ENCODE data around the gene DCAF7. TPM values are rescaled to one million over a fixed set of nuclear protein-coding genes. Genes with fewer than 3 reads are reported as not detected.

DCAF7 gene
- total RNA-seq, 4 donors from 2014 or later, result 29.2 to 42.9 (median 41.9) TPM

DNA sequence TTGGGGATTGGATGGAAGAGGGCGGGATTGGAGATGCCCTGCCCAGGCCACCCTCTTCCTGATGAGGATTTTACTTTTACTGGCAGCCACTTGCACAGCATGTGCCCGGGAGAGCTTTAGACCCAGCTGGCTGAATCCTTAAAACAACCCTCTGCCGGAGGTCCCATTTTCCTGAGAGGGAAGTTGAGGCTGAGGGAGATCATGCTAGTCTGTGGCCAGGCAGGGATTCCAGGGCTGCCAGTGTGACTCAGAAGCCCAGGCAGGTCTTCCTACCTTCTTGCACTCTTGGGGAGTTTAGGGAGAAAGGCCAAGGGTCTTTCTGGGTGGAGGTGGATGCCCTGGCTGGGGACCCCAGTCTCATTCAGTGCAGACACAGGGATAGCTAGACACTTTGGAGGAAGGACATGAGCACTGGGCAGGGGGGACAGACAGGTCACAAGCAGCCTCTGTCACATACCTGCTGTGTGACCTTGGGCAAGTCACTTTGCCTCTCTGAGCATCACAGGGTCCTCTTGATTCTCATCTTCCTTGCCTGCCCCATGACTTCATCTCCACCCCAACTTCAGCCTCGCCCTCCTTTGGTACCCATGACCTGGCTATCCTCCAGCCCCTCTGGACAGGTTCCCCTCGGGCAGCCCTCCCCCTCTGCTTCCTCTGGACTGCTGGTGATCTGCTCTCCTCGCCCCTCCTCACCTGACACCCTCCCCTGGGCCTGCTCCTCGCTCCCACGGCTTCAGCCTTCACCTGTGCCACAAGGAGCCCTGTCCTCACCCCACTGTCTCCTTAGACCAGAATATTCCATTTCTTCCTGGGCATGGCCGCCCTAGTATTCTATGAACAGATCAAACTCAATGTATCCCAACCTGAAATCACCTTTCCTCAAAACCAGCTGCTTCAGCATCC lies 11.3 kb upstream of the DCAF7 start:
- peaks cover 34% of the 10 kb centered on the region for H3K27me3 ChIP-seq
- no peaks in the 10 kb centered on the region for H3K36me3 ChIP-seq
- in situ Hi-C loops (cut with MboI; ENCODE audit: low pct_ligation_motif_present in 1 of 4, low pct_unique_long_range_greater_than_20kb in 1 of 4, low sequenced_read_pairs in 3 of 4) (no loop called here), intact Hi-C loops (cut with DNase I; ENCODE audit: low total_unique reads) (loop anchor here (10.0 kb wide), 1 partner anchor 94 kb away; the partner anchor contains the start of gene CYB561)
- 58 to 70% methylated on average over 6 to 9 of the region's 9 CpGs for WGBS, 2 donors (ENCODE audit: low coverage in 1 of 2)
- H3K9me3 ChIP-seq, result no peaks in the 10 kb centered on the region
- peak overlapping the region in 1 of 4 donors; percentile 26 for H3K4me3 ChIP-seq
- peaks cover 6 to 10% (median 8%) of the 10 kb centered on the region in 4 donors for H3K4me1 ChIP-seq
- no peak for DNase-seq
- TF ChIP-seq, protein P1, sequence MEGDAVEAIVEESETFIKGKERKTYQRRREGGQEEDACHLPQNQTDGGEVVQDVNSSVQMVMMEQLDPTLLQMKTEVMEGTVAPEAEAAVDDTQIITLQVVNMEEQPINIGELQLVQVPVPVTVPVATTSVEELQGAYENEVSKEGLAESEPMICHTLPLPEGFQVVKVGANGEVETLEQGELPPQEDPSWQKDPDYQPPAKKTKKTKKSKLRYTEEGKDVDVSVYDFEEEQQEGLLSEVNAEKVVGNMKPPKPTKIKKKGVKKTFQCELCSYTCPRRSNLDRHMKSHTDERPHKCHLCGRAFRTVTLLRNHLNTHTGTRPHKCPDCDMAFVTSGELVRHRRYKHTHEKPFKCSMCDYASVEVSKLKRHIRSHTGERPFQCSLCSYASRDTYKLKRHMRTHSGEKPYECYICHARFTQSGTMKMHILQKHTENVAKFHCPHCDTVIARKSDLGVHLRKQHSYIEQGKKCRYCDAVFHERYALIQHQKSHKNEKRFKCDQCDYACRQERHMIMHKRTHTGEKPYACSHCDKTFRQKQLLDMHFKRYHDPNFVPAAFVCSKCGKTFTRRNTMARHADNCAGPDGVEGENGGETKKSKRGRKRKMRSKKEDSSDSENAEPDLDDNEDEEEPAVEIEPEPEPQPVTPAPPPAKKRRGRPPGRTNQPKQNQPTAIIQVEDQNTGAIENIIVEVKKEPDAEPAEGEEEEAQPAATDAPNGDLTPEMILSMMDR (IDR thresholded peaks at IDR 0.05), result no peak
- TF ChIP-seq POLR2A (IDR thresholded peaks at IDR 0.05) (no peak), EP300 (IDR thresholded peaks at IDR 0.05; ENCODE audit: low read depth) (no peak), POLR2AphosphoS5 (IDR thresholded peaks at IDR 0.05) (no peak)
- H3K27ac ChIP-seq, result no peak overlapping the region

DNA sequence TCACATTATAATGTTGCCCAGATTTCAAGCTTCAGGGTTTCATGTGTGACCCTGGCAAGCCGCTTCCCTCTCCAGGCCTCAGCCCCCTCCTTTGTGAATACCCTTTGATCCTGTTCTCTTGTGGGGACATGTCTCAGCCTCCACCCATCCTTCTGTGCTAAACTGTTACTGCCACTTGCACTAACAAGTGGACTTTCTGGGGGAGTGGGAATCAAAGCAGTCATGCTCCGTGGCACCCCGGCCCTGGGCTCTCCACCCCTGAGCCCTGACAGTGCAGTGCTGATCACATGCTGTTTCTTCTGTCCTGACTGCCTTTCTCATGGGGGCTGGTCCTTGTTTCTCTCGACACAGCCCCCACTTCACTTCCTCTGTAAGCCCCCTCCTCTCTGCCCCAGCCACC lies 9.7 kb upstream of the DCAF7 start:
- peaks cover 34% of the 10 kb centered on the region for H3K27me3 ChIP-seq
- peaks cover 6 to 10% (median 8%) of the 10 kb centered on the region in 4 donors for H3K4me1 ChIP-seq
- H3K9me3 ChIP-seq, result no peaks in the 10 kb centered on the region
- in situ Hi-C loops (cut with MboI; ENCODE audit: low pct_ligation_motif_present in 1 of 4, low pct_unique_long_range_greater_than_20kb in 1 of 4, low sequenced_read_pairs in 3 of 4), result no loop called here
- DNase-seq, result no peak
- TF ChIP-seq, protein P1 (IDR thresholded peaks at IDR 0.05), result no peak
- TF ChIP-seq POLR2A (IDR thresholded peaks at IDR 0.05) (no peak), EP300 (IDR thresholded peaks at IDR 0.05; ENCODE audit: low read depth) (no peak), POLR2AphosphoS5 (IDR thresholded peaks at IDR 0.05) (no peak)
- no peak overlapping the region for H3K27ac ChIP-seq
- no peak overlapping the region for H3K4me3 ChIP-seq
- no peaks in the 10 kb centered on the region for H3K36me3 ChIP-seq
- intact Hi-C loops (cut with DNase I; ENCODE audit: low total_unique reads), result no loop called here
- WGBS, 2 donors (ENCODE audit: low coverage in 1 of 2), result 60 to 76% methylated on average over 1 to 4 of the region's 4 CpGs

DNA sequence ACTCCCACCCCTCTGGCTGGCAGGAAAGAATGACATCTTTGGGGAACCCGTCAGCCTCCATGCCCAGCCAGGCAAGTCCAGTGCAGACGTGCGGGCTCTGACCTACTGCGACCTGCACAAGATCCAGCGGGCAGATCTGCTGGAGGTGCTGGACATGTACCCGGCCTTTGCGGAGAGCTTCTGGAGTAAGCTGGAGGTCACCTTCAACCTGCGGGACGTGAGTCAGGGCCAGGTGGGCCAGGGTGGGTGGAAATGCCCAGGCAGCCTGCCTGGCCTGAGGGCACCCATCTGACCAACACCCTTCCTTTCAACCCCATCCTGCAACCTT lies 8.1 kb upstream of the DCAF7 start:
- no peak for DNase-seq
- no peak overlapping the region for H3K4me3 ChIP-seq
- no peak for TF ChIP-seq POLR2AphosphoS5 (IDR thresholded peaks at IDR 0.05)
- no peak for TF ChIP-seq POLR2A (IDR thresholded peaks at IDR 0.05)
- intact Hi-C loops (cut with DNase I; ENCODE audit: low total_unique reads) (no loop called here), in situ Hi-C loops (cut with MboI; ENCODE audit: low pct_ligation_motif_present in 1 of 4, low pct_unique_long_range_greater_than_20kb in 1 of 4, low sequenced_read_pairs in 3 of 4) (no loop called here)
- peaks cover 30% of the 10 kb centered on the region for H3K27me3 ChIP-seq
- 86 to 96% methylated on average over 4 to 9 of the region's 9 CpGs for WGBS, 2 donors (ENCODE audit: low coverage in 1 of 2)
- H3K9me3 ChIP-seq, result no peaks in the 10 kb centered on the region
- peaks cover 6 to 10% (median 8%) of the 10 kb centered on the region in 4 donors for H3K4me1 ChIP-seq
- H3K36me3 ChIP-seq, result no peaks in the 10 kb centered on the region
- no peak overlapping the region for H3K27ac ChIP-seq

DNA sequence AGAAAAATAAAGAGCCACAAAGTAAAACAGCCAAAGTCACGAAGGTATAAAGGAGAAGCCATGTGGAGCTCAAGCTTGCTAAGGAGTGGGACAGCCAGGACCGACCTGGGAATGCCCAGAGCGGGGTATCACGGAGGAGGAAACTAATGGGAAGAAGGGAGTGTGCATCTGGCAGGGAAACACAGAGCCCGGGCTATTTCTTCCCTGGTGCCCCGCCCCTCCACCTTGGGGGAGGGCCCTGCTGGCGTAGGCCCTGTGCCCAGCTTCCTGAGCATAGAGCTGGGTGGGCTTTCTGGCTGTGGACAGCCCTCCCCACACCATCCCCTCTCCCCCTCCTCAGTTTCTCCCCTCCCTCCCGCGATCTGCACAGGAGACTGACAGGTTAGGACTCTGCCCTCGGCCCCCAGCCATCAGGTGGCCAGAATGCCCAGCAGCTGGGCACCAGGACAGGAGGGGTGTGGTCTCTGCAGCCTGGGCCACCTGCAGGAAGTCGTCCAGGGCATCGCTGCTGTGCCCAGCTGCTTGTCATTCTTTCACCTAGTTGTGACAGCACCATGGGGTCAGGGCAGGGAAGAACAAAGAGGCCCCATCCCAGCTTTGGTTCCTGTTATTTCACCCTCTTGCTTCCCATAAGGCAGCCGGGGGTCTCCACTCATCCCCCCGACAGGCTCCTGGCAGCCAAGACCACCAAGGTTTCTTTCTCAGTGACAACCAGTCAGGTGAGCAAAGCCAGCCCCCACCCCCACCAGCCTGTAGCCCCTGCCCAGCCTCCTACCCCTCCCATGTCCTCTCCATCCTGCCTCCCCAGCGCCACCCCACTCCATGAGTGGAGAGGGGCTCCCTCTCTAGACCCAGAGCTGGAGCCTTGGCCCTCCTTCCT lies 7.1 kb upstream of the DCAF7 start:
- in situ Hi-C loops (cut with MboI; ENCODE audit: low pct_ligation_motif_present in 1 of 4, low pct_unique_long_range_greater_than_20kb in 1 of 4, low sequenced_read_pairs in 3 of 4) (no loop called here), intact Hi-C loops (cut with DNase I; ENCODE audit: low total_unique reads) (no loop called here)
- no peak overlapping the region for H3K4me3 ChIP-seq
- no peaks in the 10 kb centered on the region for H3K9me3 ChIP-seq
- peaks cover 3 to 5% (median 3%) of the 10 kb centered on the region in 4 donors for H3K4me1 ChIP-seq
- 39 to 60% methylated on average over 4 to 15 of the region's 15 CpGs for WGBS, 2 donors (ENCODE audit: low coverage in 1 of 2)
- DNase-seq, result peak; percentile 32
- no peak overlapping the region for H3K27ac ChIP-seq
- no peaks in the 10 kb centered on the region for H3K36me3 ChIP-seq
- H3K27me3 ChIP-seq, result peaks cover 20% of the 10 kb centered on the region
- TF ChIP-seq POLR2AphosphoS5 (IDR thresholded peaks at IDR 0.05), result peak in 1 of 3 donors; percentile 36
- TF ChIP-seq, protein P1 (IDR thresholded peaks at IDR 0.05), result no peak

Measured in transverse colon (tissue), 4 donors.